Stimulated activated CD8-positive, alpha-beta memory T cell treated with anti-CD3 and anti-CD28 coated beads, Interleukin-4, amount 100 ng/mL, for 1 hour (primary cell): ENCODE measurements around the gene SCN1A.
"Not testable (repeated sequence)": the region's sequence is repeated elsewhere in the genome, so short reads cannot be mapped to it uniquely, and the experiment has no call there.

Source experiments
- DNase-seq, 2 donors: peaks; one replicate each; pipeline ENCODE4 v3.0.0-alpha.2; 2020; ENCODE audit warnings: low read depth in 2 of 2, low spot score in 1 of 2

SCN1A gene

DNA sequence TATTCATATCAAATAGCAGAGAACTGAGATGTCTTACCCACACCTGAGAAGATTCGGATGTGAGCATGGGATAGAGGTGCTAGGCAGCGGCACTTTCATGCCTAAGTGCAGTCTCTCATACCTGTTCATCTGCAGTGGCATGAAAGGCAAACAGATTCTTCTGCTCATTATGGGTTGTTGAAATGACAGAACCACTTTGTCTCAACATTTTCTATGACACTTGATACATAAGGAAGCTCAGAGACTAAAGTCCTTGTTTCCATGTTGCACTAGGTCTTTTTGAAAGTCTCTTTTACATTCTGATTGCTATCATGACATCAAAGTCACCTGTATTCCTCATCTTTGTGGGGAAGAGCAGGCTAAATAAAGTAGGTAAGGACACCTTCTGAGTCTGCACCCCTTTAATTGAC is 8.0 kb upstream of the SCN1A start:
- no peak for DNase-seq

DNA sequence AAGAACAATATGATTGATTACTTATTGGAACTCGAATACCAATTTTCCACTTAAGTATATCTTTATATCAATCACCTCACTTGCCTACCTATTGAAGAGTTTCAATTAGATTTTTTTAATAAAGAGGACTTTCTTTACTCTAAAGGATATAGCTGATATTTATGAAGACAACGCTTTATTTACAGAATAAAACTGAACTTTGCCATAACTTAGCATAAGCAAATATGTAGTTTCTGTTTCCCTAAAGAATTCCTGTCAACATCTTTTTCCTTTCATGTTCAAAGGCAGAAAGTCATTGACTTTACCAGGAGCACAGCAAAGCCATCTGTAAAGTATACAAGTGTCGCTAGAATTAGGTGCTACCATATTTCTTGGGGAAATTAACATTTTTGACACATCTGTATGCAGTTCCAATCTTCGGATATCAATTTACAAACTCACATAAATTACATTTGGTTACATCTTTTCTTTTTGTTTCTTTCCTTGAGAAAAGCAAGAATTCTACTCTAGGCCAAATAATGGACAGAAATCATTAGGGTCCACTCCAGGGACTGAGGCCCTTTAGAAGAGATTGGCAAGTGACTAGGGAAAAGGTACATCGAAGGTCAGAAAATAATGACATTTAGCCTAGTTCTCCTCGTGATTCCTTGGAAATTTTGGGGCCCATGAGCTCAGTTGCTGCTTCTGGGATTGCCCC is 7.5 kb upstream of the SCN1A start:
- no peak for DNase-seq

DNA sequence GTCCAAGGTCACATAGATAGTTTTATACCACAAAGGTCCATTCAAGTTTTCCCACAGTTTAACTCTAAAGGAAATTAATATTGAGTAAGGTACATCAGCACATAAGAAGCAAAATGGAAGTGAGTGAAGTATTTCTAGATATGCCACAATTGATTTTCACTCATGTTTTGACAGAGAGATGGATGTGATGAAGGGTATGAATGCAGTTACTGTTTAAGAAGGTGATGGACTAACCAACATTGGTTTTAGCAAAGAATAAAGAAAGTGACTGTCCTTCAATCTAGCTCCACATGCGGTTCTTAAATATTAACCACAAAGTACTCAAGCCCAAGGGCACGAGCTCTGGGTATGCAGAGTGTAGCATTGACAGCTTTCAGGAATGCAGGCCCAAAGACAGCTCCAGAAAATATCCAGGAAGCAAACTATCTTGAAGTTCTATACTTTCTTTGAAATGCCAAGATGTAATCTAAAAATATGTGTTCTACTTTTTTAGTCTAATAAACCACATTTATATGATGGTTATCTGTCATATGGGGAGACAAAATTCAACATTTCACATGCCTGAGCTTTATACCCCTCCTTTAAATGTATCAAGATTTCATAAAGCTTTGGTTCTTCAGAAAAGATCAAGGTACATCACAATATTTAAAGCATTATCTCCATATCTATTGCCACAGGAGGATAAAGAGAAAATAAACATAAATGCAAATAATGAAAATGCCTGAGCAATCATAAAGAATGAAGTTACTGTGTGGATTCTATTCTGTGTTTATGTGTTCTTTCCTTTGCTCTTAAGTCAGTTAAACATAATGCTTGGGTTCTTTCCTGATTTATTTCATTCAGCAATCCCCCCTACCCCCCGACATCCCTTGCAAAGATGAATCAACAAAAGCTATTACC is 6.7 kb upstream of the SCN1A start:
- DNase-seq: no peak

DNA sequence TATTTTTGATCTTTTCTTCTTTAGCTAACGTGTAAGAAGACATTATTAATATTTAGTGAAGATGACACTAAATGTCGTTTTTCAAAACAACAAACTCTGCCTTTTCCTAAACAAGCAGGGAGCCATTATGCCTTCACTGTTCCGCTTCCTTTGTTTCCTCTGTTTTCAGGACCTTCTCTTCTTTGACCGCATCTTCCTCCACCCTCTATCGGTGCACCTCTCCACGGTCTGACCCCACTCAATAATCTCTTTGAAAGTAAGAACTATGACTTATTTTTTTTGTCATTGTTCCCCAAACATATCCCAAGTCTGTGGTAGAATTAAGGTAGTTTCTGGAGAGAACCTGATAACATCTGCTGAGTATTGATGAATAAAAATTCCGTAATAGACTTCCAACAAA is 5.8 kb upstream of the SCN1A start:
- DNase-seq: no peak

DNA sequence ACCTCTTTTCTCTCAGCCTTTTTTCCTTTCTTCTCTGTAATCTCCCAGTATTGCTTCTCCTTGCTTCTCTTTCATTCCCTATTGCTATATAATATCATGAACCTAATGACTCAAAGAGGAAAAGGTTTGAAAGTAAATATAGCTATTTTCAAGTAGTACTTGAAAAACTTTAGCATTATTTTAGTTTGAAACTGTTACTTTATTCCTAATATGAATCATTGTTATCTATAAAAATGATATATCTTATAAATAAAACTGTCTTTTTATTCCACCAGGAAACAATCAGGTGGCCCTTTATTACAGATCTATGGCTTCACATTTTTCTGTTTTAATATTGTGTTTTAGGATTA is 311 bp upstream of the SCN1A start:
- DNase-seq: no peak

DNA sequence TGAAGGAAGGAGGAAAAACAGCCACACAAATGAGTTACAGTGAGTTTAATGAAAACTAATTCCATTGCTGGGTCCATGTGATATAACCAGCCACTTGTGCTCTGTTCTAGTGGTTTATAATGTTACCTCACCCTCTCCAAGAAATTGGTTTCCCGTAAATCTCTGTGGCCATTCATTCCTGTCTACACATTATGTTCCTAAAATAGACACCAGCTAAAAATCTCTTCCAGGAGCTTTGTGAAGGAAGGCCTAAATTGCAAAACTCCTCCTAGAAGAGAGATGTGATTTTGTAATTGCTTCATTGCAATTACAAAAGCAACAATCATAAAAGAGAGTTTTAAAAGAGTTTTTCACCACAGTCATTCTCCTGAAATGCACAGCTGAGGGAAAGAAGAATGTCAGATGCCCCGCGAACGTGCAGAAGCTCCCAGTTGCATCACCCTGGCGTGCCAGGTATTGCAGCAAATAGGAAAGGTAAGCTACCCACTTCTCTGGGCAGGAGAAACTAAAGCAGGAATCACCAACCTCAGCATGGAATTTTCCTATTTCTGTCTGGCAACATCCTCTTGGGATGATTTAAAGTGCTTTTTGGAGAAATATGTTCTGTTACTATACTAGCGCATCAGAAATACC is 1.7 kb downstream of the SCN1A start:
- no peak for DNase-seq

DNA sequence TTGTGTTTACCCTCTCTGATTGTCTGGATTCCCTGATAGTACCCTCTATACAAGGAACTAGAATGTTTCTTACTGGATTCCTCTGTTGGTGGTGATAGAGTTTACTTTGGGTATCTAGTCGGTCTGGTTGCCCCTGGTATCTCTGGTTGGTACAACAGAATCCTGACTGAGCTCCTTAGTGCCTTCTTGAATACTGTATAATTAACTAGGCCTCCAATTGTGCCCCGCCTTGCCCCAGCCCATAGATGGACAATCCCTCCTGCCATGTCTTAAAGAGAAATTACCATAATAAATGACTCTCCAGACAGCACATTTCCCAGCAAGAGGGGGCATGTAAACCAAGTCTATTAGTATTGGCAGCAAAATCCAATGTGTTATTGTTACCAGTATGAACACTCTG is 2.3 kb downstream of the SCN1A start:
- DNase-seq: no peak

DNA sequence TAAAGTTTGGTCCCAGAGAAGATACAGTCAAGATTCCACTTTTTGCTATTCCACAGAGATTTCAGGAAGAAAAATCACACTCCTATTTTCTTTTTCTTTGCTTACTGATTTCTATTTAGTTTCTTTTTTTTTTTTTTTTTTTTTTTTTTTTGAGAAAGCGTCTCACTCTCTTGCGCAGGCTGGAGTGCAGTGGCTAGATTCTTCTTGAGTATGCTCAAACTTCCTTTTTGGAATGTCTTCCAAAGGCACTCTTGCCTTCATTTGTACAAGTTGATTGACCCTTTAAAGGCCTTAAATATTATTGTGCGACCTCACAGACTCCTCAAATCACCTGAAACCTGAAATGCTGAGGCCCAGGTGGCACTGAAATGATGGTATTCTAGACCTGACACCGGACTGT is 9.6 kb downstream of the SCN1A start:
- DNase-seq: no peak

DNA sequence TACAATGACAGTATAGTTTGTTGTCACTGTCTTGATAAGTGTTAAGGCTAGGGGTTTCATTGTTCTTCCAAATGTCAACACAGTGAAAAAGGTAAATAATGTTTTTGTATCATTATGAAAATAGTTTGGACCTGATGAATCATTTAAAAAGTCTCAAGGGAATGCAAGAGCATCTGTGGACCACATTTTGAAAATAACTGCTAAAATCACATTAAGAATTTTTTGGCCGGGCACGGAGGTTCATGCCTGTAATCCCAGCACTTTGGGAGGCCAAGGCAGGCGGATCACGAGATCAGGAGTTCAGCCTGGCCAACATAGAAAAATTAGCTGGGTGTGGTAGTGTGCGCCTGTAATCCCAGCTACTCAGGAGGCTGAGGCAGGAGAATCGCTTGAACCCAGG is 10.3 kb downstream of the SCN1A start:
- no peak for DNase-seq

DNA sequence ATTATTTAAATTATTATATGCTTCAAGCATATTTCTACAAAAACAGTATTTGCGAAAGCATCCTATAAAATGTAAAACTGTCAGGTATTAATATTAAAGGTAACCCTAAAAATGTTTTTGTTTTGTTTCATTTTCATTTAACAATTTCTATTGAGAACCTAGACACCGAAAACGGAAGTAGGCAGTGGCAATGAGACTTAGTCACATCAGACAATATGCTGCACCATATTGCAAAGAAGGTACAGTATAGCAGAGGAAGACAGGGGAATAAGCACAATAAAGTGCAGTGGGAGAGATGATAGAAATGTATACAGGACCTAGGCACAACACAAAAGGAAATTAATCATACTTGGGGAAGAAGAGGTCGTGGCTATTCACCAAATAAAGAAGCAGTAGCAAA is 12.2 kb downstream of the SCN1A start:
- no peak for DNase-seq

DNA sequence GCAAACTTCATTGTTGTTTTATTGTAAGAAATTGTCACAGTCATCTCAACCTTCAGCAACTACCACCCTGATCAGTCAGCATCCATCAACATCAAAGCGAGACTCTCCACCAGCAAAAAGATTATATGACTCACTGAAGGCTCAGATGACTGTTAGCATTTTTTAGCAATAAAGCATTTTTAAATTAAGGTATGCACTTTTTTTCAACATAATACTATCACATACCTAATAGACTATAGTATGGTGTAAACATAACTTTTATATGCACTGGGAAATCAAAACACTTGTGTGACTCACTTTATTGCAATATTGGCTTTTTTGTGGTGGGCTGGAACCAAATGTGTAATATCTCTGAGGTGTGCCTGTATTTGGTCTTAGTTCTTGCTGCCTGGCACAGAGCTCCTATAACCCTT is 15.6 kb downstream of the SCN1A start:
- DNase-seq: no peak

DNA sequence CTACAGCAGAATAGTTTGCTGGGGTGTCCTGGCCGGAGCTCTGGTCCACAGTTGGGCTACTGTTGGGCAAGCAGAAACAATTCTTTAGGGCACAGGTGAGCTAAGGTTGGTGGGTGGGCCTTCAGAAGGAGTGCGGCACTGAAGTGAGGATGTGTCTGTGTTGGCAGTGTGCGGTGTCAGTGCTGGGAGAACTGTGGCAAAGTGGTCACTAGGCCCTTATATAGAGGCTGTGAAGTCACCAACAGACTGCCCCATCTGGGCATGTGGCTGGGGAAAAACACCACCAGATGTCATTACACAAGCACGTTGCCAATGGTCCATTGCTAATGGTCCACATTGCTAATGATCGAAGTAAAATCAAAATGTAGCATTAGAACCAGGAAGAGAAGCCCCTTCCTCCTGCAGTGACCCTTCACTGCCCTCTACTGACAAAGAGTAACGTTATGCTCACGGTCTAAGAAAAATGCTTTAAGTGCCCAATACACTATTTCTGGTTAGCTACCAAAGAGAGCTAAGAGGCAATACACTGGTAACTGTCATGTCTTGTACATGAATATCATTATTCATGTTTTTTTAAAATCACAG is 21.3 kb downstream of the SCN1A start:
- DNase-seq: no peak

DNA sequence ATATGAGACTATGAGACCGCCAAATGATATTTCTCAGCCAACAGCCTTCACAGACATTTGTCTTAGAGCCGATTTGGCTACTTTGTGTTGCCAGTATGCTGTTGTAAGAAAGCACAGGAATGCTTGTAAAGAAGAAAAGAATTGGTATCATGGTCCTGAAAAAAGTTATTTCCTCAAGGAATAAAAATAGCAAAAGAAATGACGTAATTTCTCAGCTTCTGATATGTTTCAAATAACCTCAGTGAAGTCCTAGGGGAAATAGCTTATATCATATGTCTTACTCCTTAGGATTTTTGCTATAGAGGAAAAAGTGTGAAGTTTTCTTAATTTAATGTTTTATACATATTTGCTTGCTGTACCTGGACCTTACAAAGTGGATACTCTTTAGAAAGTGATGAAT is 23.0 kb downstream of the SCN1A start:
- DNase-seq: no peak

DNA sequence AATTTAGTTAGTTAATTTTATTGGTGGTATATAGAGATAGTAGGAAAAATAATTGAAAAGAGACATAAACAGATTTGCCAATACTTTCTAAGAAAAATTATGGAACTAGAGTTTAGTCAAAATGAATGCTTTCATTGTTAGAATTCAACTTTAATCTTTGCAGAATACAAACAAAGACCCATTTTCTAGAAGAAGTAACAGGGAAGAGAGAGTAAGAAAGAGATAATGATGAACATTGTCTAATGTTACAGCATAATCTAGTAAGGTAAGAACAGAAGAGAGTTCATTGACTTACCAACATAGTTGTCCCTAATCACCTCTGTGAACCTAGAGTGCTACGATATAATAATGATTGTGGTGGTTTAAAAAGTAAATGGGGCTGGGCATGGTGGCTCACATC is 23.7 kb downstream of the SCN1A start:
- DNase-seq: no peak

DNA sequence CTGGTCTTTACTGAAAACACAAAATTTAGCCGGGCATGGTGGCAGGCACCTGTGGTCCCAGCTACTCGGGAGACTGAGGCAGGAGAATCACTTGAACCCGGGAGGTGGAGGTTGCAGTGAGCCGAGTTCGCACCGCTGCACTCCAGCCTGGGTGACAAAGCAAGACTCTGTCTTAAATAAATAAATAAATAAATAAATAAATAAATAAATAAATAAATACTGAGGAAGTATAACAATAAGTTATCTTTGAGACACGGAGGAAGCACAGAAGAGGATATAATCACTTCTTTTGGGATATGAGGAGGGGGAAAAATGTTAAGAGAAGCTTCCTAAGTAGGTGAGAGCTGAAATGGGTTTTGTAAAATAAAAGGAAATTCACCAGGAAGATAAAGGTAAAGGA is 24.5 kb downstream of the SCN1A start:
- not testable (repeated sequence) for DNase-seq

DNA sequence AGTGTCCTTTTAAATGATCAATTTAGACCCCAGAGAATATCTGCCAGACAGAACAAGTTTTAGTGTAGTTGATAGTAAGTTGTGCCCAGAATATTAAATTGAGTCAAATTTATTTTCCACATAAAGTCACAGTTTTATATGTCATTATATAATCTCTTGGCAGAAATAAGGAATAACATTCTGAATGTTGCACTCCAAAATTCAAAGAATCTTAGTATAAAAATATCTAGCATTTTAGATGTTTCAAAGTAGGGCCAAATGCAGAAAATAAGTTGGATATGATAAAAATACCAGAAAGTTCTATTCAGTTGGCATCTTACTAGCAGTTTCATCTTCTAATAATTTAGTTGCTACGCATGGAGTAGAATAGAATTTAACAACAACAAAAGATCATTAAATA is 33.5 kb downstream of the SCN1A start:
- no peak for DNase-seq

DNA sequence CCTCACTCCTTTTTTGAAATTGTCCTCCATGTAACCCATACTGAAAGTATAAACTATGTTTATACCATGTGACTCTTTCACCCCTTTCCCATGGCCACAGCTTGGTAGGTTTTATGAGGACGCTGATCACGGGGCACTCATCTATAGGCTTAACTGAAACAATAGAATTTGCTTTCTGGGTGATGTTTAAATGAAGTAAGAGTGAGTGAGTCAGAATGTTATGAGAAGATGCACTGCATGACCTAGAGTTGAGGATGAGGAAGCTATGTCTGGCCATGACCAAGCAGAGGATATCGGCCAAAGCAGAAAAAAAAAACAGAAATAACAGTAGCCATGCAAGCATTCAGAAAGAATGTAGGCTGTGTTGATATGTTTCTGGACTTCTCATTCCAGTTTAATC is 34.9 kb downstream of the SCN1A start:
- DNase-seq: no peak

DNA sequence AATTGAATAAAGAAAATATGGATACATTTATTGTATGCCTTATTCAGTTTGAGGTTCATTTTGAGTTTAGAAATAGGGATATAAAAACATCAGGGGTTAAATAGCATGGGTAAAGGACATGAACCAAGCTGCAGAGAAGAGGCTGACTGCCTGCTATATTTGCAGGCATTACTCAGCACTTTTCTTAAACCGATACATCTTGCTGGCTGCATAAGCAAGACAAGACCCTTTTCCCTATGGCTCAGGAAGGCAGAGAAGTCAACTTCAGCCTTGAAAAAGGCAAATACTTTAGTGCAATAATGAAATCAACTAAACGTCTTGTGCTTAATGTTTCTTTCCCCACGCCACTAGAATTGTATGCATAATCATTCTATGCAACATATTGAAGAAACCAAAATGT is 36.4 kb downstream of the SCN1A start:
- DNase-seq: no peak

DNA sequence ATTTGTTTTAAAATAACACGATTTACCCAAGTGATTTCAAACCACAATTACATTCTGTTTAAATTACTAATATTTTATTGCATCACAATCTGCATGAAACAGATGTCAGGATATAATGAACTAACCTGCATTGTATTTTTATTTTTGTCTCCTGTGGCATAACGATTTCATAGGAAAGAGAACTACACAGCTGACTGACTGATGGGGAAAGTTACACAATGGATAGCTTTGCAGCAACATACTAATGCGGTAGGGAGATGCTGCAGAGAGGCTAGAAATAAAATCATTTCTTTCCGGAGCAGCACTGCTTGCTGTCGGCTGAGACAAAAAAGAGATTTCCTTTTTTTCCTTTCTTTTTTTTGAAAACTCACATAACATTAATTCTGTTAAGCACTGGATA is 36.9 kb downstream of the SCN1A start:
- DNase-seq: no peak

DNA sequence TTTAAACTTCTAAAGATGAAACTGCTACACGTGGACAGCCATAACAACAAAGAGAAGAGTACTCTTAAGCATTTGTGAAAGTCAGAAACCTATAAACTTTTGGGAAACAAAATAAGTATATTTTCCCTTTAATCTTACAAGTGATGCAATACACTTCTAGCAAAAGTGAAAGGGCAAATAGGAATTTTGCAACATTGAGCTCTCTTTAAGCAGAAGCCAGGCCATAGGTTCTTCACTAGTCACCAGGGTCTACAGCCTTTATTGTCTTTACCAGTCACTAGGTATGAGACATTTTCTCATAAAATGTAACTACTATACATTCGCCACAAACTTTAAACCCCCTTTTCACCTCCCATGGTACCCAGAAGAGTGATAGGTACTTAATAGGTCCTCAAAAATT is 37.5 kb downstream of the SCN1A start:
- DNase-seq: no peak

DNA sequence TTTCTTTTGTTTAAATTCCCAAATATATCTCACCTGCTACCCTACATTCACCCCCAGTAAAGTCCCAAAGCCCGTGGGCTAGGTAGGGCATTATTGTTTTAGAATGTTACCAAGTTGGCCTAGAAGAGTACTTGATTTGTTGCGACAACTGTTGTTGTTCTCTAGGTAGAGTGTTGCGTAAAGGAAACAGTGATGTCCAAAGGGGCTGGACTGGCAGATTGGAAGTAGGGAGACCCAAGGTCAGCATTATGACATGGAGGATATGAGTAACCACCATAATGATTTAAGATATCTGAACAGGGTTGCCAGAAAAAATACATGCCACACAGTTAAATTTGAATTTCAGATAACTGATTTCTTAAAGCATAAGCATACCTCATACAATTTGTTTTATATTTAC is 39.2 kb downstream of the SCN1A start:
- no peak for DNase-seq

DNA sequence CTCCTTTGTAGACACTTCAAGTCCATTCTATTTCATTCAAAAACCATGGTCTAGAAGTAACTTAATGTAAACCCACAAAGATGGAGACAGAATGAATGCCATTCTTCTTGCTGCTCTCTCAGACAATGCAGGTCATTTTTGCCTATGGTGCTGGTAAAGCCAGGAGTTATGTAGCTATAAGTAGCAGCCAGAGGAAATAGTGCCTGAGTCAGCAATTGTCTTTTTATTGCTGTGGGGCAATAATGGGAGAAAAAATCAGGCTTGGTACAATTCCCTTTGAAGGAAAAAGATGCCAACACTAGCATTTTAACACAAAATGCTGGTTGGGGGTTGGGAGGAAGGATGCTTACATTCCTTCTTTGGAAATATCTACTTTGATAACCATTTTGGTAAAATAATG is 43.5 kb downstream of the SCN1A start:
- no peak for DNase-seq
